Measurements from ENCODE around the gene TMTC1.

- TF ChIP-seq EP300 (IDR thresholded peaks at IDR 0.05; ENCODE audit: borderline replicate concordance) (peak; percentile 22; the same call in 1 of the 2 replicates), RAD21 (IDR thresholded peaks at IDR 0.05; ENCODE audit: low read depth) (0 out of 2 replicates have a peak, but pooled peaks have one; percentile 10)
- TF ChIP-seq, protein P1, sequence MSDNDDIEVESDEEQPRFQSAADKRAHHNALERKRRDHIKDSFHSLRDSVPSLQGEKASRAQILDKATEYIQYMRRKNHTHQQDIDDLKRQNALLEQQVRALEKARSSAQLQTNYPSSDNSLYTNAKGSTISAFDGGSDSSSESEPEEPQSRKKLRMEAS (IDR thresholded peaks at IDR 0.05), result no peak
Observed at GRCh38 chr12:29796823-29797263, 13.1 kb upstream of the TMTC1 start.
